D341Med (cell line): Measurements from ENCODE around the gene RAC3.
A peak's percentile ranks its signal among the peaks of the same experiment; 100 is the strongest.

ENCODE experiments used
- DNase-seq: peaks from one replicate; pipeline ENCODE4 v3.0.0; 2012; ENCODE audit warnings: low spot score

The RAC3 gene

GRCh38 chr17:82041144-82041814 is 9.8 kb downstream of the RAC3 start:
- DNase-seq: no peak

GRCh38 chr17:82042649-82043048 is 11.2 kb downstream of the RAC3 start:
- no peak for DNase-seq

DNA sequence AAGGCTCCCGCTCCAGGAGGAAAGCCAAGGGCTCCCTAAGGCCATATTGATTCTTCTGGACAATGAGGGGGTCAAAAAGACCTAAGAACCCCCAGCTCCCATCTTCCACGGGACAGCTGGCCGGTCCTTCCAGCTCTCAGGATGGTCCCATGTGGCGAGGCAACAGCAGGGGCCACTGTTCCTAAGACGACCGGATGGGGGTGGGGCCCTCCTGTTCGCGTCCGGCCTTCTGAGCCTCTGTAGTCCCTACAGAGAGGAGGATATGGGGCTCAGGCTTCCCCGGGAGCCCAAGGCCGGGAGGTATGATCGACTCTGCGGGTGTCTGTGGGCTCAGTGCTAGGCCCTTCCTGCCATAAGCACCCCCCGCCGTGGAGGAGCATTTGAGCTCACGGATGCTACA is 12.0 kb downstream of the RAC3 start:
- no peak for DNase-seq

- DNase-seq: no peak
These were observed 14.5 kb downstream of the RAC3 start for GRCh38 chr17:82045936-82046484.

- no peak for DNase-seq
These were observed 15.4 kb downstream of the RAC3 start for GRCh38 chr17:82046903-82047302.

GRCh38 chr17:82047379-82047778 is 15.9 kb downstream of the RAC3 start:
- no peak for DNase-seq

DNA sequence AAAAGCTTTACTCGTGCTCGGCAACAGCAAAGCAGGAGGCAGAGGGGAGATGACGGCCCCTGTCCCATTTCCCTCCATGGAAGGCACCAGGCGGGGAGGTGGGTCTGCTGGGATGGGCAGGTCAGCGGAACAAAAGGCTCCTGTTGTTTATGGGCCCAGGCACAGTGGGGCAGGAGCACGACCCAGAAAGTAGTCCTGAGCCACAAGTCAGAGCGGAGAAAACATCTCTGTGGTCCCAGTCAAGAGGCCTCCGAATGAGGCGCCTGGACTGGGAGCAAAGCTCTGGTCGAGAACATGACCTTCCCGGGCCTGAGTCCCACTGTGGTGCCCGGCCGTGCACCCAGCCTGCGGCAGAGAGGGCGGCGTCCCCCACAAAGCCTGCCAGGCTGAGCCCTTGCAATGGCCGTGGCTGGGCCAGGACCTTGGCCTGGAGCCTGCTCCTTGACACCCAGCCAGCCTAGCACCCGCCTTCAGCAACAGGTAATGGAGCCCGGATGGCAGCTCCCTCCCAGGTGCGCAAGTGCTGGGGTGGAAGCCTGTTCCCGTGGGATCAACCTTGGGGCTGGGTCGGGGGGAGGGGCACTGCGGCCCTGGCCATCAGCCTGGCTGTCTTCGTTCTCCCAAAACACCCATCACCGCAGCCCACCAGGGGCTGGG is 16.6 kb downstream of the RAC3 start:
- DNase-seq: no peak

GRCh38 chr17:82048571-82048971 is 17.1 kb downstream of the RAC3 start:
- no peak for DNase-seq

- no peak for DNase-seq
These were observed 17.6 kb downstream of the RAC3 start for GRCh38 chr17:82049106-82049505.

DNA sequence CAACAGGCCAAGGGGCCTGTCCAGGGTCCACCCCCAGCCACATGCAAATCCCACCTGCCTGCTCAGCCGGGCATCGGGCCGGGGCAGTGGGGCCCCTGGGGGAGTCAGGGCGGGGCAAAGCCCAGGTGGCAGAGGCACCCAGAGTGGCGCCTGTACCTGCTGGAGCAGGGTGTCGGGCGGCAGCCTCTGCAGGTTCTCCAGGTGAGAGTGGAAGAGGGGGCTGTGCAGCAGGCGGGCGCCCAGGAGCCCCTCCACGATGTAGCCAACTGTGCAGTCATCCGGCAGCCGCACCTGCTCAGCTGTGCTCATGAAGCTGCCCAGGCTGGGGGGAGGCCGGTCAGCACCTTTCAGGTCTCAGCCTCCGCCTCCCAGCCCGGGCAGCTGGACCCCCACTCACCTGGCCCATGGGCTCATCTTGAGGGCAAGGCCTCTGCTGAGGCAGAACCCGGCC is 18.1 kb downstream of the RAC3 start:
- no peak for DNase-seq

DNA sequence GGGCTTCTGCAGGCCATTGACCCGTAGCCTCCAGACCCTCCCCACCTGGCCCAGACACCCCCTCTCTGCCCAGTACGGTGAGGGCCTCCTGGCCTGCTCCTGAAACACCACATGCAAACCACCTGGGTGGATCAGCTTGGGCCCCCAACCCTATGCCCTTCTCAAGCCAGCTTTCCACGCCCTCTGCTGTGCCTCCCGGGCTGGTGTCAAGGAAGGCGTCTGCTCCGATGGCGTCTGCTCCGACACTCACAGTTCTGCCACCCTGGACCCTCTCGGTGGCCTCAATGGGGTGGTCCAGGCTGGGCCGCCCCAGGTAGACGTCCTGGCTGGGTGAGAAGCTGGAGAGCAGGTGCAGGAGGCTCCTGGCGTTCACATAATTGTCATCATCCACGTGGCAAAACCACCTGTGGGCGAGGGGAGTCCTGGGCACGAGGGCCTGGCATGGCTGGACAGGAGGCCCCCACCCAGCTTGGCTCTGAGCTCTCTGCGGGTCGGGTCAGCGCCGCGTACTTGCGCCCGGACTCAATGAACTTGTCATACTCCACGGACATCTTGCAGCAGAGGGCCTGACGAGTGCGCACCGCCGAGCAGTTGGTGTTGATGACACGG is 18.8 kb downstream of the RAC3 start:
- DNase-seq: no peak

GRCh38 chr17:82050761-82051641 is 19.5 kb downstream of the RAC3 start:
- peak; percentile 81 for DNase-seq

- DNase-seq: peak; percentile 99
These were observed 20.5 kb downstream of the RAC3 start, which contains the start of the genes GPS1 and RFNG for GRCh38 chr17:82051776-82052637. TSS of gene GPS1 (plus strand) at chr17:82051898. CDS start at chr17:82051932, 34 bp downstream. TSS of gene RFNG (minus strand) at chr17:82051811. CDS start at chr17:82051766, 45 bp downstream.

GRCh38 chr17:82052638-82053059 is 21.2 kb downstream of the RAC3 start:
- DNase-seq: no peak

- no peak for DNase-seq
These were observed 21.7 kb downstream of the RAC3 start for GRCh38 chr17:82053130-82053529.

- no peak for DNase-seq
These were observed 22.2 kb downstream of the RAC3 start for GRCh38 chr17:82053556-82054263.

- DNase-seq: no peak
These were observed 23.0 kb downstream of the RAC3 start for GRCh38 chr17:82054351-82055022.

GRCh38 chr17:82055023-82055964 is 23.8 kb downstream of the RAC3 start:
- DNase-seq: no peak
